ENCODE measurements around the gene LMAN1L.

GRCh38 chr15:74775894-74776293 is 36.7 kb upstream of the LMAN1L start:
- no peak for TF ChIP-seq POLR2A (IDR thresholded peaks at IDR 0.05)
- no peak for TF ChIP-seq CTCF (IDR thresholded peaks at IDR 0.05)
- no peak for TF ChIP-seq POLR2AphosphoS5 (IDR thresholded peaks at IDR 0.05; ENCODE audit: insufficient read depth in 1 of 2, low read depth in 1 of 2)

Measured in vagina (tissue), 2 donors.